Measurements from ENCODE around the gene AMOTL1. TPM values are rescaled to one million over a fixed set of nuclear protein-coding genes. Genes with fewer than 3 reads are reported as not detected.
A peak's percentile ranks its signal among the peaks of the same experiment; 100 is the strongest.

Gene AMOTL1
- total RNA-seq, 1 experiment from 2014 or later = 32.6 TPM

GRCh38 chr11:94793002-94793401 is 24.8 kb downstream of the AMOTL1 start:
- POLR2A ChIA-PET (ENCODE audit: unreplicated experiment) = no interaction called here
- H3K9me3 ChIP-seq (ENCODE audit: low read length) = no peaks in the 10 kb centered on the region
- H3F3A ChIP-seq (ENCODE audit: low read length, unreplicated experiment) = peaks cover 17% of the 10 kb centered on the region
- no peaks in the 10 kb centered on the region for H3K9me2 ChIP-seq (replicated peaks; ENCODE audit: low read length)
- DNase-seq = no peak
- no peak overlapping the region for H2AFZ ChIP-seq (ENCODE audit: low read length)
- CTCF ChIA-PET = no interaction called here
- peaks cover 7% of the 10 kb centered on the region; the same call in 1 of the 2 replicates for H3K36me3 ChIP-seq (ENCODE audit: low read depth, low read length)
- H3K27me3 ChIP-seq (ENCODE audit: low read length) = no peaks in the 10 kb centered on the region
- H3K4me3 ChIP-seq (ENCODE audit: low read length) = no peak overlapping the region
- ATAC-seq = no peak
- peak overlapping the region; percentile 91 for H3K27ac ChIP-seq (ENCODE audit: low read length)
- H3K4me1 ChIP-seq (ENCODE audit: insufficient read depth, low read length) = peaks cover 86% of the 10 kb centered on the region
- no peak for TF ChIP-seq EZH2 (IDR thresholded peaks at IDR 0.05; ENCODE audit: low read length, unreplicated experiment)
- TF ChIP-seq CTCF (conservative IDR thresholded peaks at IDR 0.05; ENCODE audit: low read depth, low read length) = no peak
- TF ChIP-seq EZH2phosphoT487 (IDR thresholded peaks at IDR 0.05; ENCODE audit: borderline replicate concordance, low read length) = no peak
- peak overlapping the region; percentile 76 for H3K4me2 ChIP-seq (ENCODE audit: low read length)
- H3K9ac ChIP-seq (ENCODE audit: low read length) = no peak overlapping the region
- H4K20me1 ChIP-seq (ENCODE audit: low read length) = no peaks in the 10 kb centered on the region
- intact Hi-C loops (cut with micrococcal nuclease) = no loop called here
- H3K79me2 ChIP-seq (ENCODE audit: low read length) = peaks cover 86% of the 10 kb centered on the region
- BruUV-seq (replicated peaks) = no TSS peak

GRCh38 chr11:94793822-94794221 is 25.7 kb downstream of the AMOTL1 start:
- peaks cover 79% of the 10 kb centered on the region for H3K4me1 ChIP-seq (ENCODE audit: insufficient read depth, low read length)
- peaks cover 7% of the 10 kb centered on the region; the same call in 1 of the 2 replicates for H3K36me3 ChIP-seq (ENCODE audit: low read depth, low read length)
- no peaks in the 10 kb centered on the region for H4K20me1 ChIP-seq (ENCODE audit: low read length)
- peak overlapping the region; percentile 91 for H3K27ac ChIP-seq (ENCODE audit: low read length)
- DNase-seq (peak; percentile 58), ATAC-seq (no peak)
- peaks cover 15% of the 10 kb centered on the region for H3F3A ChIP-seq (ENCODE audit: low read length, unreplicated experiment)
- H2AFZ ChIP-seq (ENCODE audit: low read length) = no peak overlapping the region
- H3K9ac ChIP-seq (ENCODE audit: low read length) = peak overlapping the region; percentile 60
- ChIA-PET CTCF (interaction anchor here (1.4 kb wide), 1 partner anchor 170 kb away, joined by 4 read pairs; no protein-coding TSS in a partner anchor), POLR2A (ENCODE audit: unreplicated experiment) (interaction anchor here (0.7 kb wide), 1 partner anchor 23 kb away, joined by 4 read pairs; no protein-coding TSS in a partner anchor)
- BruUV-seq (replicated peaks) = no TSS peak
- TF ChIP-seq CTCF (conservative IDR thresholded peaks at IDR 0.05; ENCODE audit: low read depth, low read length) = no peak
- no peak for TF ChIP-seq EZH2phosphoT487 (IDR thresholded peaks at IDR 0.05; ENCODE audit: borderline replicate concordance, low read length)
- TF ChIP-seq EZH2 (IDR thresholded peaks at IDR 0.05; ENCODE audit: low read length, unreplicated experiment) = no peak
- no peaks in the 10 kb centered on the region for H3K27me3 ChIP-seq (ENCODE audit: low read length)
- H3K4me3 ChIP-seq (ENCODE audit: low read length) = peak overlapping the region; percentile 37
- H3K9me2 ChIP-seq (replicated peaks; ENCODE audit: low read length) = no peaks in the 10 kb centered on the region
- H3K9me3 ChIP-seq (ENCODE audit: low read length) = no peaks in the 10 kb centered on the region
- H3K79me2 ChIP-seq (ENCODE audit: low read length) = peaks cover 92% of the 10 kb centered on the region
- intact Hi-C loops (cut with micrococcal nuclease) = no loop called here
- peak overlapping the region; percentile 76 for H3K4me2 ChIP-seq (ENCODE audit: low read length)
